Activated CD4-positive, alpha-beta T cell treated with anti-CD3 and anti-CD28 coated beads for 24 hours (primary cell): ENCODE results near the gene STAT2.
"Not testable (repeated sequence)": the region's sequence is repeated elsewhere in the genome, so short reads cannot be mapped to it uniquely, and the experiment has no call there.

Source experiments
- DNase-seq, 2 donors: peaks; one replicate each; pipeline ENCODE4 v3.0.0-alpha.2; 2020; ENCODE audit warnings: low read depth in 2 of 2

Gene STAT2

DNA sequence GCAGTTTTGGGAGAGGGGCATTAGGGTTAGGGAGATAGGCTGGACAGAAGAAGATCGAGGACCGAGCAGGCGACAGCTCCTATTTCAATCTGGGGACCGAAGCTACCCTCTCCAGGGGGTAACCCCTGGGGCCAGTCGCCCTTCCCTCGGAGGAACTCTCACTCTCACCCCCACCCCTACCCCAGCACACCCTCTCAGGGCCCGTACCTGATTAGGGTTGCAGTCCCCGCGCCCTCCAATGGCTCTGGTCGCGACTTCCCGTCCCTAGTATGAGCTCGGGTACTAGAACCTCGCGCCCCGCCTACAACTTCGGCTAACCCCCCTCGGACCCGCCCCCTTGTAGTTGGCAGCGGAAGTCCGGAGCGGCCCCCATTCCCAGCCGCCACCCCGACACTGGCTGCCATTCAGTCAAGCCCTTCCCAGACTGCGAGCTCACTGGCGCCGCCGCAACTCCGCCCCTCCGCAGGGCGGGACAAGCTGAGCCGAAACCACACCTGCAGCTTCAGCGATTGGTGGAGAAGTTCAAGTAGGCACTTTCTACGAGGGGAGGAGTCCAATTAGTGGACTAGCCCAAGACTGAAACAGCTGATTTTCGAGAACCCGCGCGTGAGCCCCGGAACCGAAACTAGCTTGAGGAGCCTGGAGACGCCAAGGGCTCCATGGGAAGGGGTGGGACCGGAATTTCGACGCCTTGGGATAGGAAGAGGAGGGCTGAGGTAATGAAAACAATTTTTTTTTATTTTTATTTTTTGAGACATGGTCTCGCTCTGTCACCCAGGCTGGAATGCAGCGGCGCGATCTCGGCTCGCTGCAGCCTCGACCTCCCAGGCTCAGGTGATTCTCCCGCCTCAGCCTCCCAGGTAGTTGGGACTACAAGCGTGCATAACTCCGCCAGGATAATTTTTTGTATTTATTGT, at the start of gene STAT2:
TSS of gene STAT2 (minus strand) at position 257 of the 917 bp plus-strand sequence. CDS start 3,536 bp downstream, outside the sequence.
- DNase-seq, result peak; percentile 97 to 98

DNA sequence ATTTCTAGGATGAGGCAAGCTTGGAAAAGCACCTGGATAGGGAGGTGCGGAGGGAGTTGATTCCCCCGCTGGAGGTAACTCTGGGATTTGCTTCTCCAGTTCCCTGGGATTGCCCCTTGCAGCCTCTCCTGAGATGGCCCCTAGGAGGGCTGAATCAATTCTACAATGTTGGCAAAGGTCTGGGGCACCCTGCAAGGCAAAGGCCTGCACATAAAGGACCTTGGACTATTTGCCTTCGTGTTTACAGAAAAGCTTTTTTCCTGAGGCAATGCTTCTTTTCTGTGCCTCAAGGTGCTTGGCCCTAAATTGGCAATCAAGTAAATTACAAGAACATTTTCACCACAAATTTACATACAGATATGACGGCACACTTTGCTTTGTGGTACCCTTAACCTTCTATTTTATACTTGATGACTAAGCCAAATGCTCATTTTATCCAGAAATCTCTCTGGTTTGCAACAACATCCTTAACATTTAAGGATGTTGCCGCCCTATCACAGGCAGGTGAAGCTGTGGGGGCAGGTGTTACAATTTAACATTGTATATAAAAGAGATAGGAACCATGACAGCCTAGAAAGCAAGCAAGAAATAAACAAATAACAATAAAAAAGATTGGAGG, 49.0 kb upstream of the STAT2 start:
- DNase-seq, result no peak

DNA sequence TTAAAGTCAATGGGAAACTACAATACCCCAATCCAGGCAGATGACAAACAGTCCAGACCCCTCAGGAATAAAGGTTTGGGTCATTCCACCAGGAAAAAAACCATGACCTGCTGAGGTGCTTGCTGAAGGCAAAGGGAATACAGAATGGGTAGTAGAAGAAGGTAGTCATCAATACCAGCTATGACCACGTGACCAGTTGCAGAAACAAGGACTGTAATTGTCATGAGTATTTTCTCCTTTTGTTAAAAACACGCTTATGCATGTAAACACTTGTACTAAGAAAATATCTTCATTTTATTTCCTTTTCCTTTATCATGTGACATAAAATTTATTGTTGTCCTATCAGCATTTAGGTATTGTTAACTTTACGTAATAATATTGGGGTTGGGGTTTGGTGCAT, 44.3 kb upstream of the STAT2 start:
- not testable (repeated sequence) for DNase-seq

DNA sequence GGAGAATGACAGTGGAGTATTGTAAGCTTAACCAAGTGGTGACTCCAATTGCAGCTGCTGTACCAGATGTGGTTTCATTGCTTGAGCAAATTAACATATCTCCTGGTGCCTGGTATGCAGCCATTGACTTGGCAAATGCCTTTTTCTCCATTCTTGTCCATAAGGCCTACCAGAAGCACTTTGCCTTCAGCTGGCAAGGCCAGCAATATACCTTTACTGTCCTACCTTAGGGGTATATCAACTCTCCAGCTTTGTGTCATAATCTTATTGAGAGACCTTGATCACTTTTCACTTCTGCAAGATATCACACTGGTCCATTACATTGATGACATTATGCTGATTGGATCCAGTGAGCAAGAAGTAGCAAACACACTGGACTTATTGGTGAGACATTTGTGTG, 41.7 kb upstream of the STAT2 start:
- not testable (repeated sequence) for DNase-seq

DNA sequence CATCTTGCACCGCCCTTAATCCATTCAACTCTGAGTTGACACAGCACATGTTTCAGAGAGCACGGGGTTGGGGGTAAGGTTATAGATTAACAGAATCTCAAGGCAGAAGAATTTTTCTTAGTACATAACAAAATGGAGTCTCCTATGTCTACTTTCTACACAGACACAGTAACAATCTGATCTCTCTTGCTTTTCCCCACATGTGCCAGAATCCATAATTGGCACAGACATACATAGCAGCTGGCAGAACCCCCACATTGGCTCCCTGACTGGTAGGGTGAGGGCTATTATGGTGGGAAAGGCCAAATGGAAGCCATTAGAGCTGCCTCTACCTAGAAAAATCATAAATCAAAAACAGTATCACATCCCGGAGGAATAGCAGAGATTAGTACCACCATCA, 41.2 kb upstream of the STAT2 start:
- DNase-seq, result not testable (repeated sequence)

DNA sequence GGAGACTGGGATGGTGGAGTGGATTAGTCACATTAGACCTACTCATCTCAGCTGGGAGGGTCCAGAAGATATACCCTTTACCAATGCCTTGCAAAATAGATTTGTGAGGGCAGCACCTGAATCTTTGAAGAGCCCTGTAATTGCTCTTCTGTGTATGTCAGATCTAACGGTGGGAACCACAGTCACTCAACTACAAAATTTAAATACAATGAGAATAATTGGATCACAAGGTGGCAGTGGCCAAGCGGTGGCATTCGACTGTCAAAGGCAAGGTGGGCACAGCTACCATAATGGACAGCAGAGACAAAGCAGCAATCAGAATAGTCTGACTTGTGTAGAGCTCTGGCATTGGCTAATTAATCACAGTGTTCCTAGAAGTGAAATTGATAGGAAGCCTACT, 39.6 kb upstream of the STAT2 start:
- DNase-seq, result not testable (repeated sequence)

DNA sequence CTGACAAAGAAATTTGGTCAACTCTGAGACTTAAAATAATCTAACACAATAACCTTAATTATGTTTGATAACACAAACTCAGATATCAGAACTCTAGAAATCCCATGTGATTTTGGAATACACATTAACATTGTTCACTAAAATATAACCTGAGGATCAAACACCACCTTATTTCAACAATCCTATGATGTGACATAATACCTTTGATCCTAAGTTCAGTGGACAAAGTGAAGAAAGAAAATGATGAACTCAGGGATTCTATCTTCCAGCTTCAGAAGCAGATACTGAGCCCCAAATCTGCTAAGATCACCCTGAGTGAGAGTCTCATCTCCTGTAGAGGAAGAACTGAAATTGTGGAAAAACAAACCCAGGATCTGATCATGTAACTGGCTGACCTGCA, 38.4 kb upstream of the STAT2 start:
- no peak for DNase-seq

DNA sequence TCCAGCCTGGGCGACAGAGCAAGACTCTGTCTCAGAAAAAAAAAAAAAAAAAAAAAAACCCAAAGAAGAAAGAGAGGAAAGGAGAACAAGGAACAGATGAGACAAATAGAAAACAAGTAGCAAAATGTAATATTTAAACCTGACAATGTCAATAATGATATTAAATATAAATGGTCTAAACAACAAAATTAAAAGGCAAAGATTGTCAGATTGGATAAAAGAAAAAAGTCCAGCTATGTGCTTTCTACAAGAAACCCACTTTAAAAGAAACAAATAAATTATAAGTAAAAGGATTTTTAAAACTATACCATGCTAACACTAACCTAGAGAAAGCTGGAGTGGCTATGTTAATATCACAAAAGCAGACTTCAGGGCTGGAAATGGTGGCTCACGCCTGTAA, 32.4 kb upstream of the STAT2 start:
- DNase-seq, result no peak

DNA sequence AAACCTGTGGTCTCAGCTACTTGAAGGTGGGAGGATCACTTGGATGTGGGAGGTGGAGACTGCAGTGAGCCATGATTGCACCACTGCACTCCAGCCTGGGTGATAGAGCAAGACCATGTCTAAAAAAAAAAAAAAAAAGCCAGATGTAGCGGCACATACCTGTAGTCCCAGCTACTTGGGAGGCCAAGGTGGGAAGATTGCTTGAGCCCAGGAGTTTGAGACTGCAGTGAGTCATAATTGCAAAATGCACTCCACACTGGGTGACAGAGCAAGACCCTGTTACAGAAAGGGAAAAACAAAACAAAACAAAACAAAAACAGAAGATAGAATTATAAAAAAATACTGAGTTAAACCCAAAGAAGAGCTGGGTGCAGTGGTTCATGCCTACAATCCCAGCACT, 31.8 kb upstream of the STAT2 start:
- no peak for DNase-seq

DNA sequence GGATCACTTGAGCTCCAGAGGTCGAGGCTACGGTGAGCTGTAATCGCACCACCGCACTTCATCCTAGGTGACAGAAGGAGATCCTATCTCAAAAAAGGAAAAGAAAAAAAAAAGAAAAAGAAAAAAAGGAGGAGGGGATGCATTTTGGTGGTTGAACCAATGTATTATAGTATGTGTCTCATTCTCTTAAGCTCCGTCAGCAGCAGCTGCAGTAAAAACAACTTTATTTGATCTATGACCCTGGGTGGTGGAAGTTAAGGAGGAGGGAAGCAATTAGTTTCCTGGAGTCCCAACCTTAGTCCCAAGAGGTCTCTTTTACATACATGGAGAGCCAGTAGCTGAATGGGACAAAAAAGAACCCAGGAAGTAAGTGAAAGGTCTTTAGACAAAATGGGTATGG, 29.5 kb upstream of the STAT2 start:
- no peak for DNase-seq

DNA sequence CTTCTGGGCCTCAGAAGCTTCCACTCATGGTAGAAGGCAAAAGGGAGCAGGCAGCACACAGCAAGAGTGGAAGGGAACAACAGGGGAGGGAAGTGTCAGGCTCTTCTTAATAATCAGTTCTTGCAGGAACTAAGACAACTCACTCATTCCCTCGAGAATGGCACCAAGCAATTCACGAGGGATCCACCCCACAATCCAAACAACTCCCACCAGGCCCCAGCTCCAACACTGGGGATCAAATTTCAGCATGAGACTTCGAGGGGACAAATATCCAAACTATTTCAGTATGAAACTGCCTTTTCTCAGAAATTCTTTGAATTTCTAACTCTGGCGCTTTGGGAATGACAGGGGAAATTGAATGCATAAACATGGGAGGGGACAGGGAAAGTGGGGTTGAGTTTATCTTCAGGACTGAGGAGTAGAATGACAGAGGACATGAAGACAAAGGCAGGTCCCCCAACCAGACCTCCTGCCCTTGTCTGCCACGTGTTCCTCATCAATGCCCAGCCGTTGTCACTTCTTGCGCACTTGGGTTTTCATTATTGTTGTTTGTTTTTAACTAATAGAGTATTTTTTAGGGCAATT, 27.3 kb upstream of the STAT2 start:
- no peak for DNase-seq

DNA sequence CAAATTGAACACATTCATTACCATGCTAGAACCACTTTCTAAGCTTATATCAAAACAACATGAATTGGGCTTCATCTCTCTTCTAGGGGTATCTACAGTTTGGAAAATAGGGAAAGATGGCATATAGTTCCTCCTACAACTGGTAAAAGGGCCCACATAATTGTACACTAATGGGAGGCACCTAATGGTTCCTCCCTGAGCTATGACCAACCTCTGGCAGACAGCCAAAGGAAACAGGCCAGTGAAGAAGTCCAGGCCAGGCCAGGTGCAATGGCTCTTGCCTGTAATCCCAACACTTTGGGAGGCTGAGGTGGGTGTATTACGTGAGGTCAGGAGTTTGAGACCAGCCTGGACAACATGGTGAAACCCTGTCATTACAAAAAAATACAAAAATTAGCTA, 26.0 kb upstream of the STAT2 start:
- DNase-seq, result no peak

DNA sequence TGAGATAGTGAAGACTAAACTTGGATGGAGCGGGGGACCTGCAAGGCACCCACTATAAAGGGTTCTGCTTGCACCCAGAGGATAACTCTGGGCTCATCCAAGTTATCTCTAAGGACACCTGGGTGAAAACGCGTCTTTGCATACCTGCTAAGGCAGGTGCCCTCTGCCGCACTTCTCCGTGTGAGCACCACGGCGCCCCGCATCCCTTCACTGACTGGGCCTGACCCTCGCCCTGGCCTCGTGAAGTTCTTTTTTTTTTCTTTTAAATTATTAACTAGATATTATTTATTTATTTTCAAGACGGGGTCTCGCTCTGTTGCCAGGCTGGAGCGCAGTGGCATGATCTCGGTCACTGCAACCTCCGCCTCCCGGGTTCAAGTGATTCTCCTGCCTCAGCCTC, 22.7 kb upstream of the STAT2 start:
- no peak for DNase-seq

DNA sequence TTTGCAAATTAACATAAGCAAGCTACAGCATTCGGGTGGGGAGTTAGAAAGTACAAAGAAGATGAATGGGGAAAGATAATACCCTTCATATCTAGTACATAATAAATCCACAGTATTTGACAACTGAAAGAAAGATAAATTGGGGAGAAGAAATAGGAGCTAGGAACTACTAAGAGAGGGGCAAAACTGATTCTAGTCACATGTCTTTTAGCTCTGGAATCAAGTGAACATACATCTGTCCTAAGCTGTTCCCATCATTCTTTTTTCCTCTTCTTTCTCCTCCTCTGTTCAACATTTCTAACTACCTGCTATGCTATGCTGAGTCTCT, 18.0 kb upstream of the STAT2 start:
- DNase-seq, result no peak

DNA sequence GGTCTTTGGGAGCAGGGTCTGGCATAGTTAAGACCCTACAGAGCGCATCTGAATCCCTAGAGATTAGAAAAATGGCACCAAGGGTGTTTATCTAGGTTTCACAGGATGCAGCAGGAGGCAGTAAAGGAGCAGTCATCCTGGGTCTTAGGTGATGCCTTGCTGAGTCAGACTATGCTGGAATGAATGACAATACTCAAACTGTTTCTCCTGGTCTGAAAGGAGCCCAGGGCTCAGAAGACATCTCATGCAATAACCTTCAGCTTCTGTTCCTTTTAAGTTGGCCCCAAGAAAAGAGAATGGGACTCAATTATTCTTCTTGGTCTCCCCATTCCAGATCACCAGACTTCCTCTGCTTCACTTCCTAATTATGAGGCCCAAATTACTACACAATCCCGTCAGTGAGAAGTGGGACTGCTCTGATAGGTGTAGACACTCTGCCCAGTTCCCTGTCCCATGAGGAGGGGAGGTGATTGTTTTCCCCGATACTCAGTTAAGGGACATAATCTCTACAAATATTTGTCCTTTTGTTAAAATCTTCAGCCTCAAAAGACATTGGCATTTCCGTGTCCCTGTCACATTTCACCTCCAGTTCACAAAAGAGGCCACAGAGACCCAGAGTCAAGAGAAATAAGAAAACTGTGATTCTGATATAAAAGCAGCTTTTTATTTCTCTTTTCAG, 17.5 kb upstream of the STAT2 start:
- no peak for DNase-seq

DNA sequence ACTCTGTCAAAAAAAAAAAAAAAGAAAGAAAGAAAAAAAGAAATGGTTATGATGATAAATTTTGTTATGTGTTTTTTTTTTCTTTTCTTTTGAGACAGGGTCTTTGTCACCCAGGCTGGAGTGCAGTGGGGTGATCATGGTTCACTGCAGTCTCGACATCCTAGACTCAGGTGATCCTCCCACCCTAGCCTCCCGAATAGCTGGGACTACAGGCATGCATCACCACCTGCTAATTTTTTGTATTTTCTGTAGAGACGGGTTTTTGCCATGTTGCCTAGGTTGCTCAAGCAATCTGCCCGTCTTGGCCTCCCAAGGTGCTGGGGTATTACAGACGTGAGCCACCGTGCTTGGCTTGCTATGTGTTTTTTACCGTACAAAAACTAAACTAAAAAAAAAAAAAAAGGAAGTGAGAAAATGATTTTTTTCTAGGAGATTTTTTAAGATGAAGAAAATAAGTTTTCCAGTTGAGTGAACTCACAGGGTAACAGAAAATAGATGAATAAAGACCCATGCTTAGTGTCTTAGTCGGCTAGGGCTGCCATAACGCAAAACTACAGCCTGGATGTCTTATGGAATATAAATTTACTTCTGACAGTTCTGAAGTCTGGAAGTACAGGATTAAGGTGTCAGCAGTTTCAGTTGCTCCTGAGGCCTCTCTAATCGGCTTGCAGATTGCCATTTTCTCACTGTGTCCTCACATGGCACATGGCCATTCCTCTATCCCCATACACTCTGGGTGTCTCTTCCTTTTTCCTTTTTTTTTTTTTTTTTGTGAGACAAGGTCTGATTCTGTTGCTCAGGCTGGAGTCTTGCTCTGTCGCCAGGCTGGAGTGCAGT, 15.9 kb upstream of the STAT2 start:
- DNase-seq, result no peak

DNA sequence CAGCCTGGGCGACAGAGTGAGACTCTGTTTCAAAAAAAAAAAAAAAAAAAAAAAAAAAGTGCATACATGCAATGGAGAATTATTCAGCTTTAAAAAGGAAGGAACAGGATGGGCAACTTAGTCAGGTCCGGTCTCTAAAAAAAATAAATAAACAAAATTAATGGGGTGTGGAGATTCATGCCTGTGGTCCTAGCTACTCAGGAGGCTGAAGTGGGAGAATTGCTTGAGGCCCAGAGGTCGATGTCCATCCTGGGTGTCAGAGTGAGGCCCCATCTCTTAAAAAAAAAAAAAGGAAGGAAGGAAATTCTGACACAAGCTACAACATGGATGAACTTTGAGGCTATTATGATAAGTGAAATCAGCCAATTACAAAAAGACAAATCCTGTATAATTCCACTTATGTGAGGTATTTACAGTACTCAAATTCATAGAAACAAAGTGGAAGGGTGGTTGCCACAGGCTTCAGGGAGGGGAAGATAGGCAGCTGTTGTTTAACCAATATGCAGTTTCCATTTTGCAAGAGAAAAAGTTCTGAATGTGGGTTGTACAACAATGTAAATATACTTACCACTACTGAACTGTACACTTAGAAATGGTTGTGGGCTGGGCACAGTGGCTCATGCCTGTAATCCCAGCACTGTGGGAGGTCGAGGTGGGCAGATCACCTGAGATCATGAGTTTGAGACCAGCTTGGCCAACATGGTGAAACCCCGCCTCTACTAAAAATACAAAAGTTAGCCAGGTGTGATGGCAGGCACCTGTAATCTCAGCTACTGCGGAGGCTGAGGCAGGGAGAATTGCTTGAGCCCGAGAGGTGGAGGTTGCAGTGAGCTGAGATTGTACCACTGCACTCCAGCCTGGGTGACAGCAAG, 15.1 kb upstream of the STAT2 start:
- DNase-seq, result no peak

DNA sequence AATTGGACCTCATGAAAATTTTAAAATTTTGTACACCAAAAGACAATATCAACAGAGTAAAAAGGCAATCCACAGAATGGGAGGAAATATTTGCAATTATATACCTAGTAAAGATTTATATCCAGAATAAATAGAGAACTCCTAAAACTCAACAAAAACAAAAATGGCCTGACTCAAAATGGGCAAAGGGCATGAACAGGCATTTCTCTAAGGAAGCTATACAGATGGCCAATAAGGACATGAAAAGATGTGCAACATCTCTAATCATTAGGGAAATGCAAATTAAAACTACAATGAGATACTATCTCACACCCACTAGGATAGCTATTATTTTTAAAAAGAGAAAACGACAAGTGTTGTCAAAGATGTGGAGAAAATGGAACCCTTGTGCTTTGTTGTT, 13.6 kb upstream of the STAT2 start:
- no peak for DNase-seq

DNA sequence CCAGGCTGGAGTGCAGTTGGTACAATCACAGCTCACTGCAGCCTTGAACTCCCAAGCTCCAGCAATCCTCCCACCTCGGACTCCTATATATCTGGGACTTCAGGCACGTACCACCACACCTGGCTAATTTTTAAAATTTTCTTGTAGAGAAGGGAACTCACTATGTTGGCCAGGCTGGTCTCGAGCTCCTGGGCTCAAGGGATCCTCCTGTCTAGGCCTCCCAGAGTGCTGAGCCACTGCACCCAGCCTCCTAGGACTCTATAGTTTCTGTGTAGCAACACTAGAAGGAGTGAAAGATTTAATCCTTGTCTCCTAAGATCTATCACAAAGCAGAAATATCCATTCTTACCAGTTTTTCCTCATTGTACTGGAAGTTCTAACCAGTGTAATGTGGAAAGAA, 7.0 kb upstream of the STAT2 start:
- no peak for DNase-seq
